SIG-M5 (cell line): ENCODE measurements around the gene ARHGEF19.
"Not testable (repeated sequence)": the region's sequence is repeated elsewhere in the genome, so short reads cannot be mapped to it uniquely, and the experiment has no call there.

ENCODE experiments used
- DNase-seq: peaks from one replicate; lab custom pipeline; 2025; lab: John Stamatoyannopoulos, UW

ARHGEF19 gene

DNA sequence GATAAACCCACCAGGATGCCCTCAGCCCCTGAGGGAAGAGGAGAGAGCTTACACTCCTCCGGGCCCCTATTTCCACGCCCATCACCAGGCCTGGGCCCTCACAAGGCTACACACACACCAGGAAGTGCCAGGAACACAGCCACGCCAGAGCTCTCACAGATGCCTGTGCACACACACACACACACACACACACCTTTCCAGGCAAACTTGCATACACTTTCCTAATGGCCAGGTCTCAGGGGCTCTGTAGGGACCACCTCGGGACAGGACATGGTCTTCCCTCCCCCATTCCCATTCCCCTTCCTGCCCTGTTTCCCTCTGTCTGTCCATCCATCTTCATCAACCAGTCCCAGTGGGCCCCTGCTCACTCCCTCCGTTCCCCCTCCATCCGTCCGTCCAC is 46.9 kb downstream of the ARHGEF19 start:
- DNase-seq = no peak

DNA sequence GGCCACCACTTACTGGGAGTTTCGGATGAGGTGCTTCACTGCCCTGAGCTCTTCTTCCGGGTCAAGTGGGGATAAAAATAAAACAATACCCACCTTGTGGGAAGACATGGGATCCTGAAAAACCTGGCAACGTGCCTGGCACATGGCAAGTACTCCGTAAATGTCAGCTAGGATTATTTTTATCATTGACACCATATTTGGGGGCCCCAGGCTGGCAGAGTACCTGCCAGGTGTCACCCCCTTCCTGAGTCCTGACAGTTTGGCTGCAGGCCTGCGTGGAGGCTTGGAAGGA is 47.4 kb downstream of the ARHGEF19 start:
- no peak for DNase-seq

DNA sequence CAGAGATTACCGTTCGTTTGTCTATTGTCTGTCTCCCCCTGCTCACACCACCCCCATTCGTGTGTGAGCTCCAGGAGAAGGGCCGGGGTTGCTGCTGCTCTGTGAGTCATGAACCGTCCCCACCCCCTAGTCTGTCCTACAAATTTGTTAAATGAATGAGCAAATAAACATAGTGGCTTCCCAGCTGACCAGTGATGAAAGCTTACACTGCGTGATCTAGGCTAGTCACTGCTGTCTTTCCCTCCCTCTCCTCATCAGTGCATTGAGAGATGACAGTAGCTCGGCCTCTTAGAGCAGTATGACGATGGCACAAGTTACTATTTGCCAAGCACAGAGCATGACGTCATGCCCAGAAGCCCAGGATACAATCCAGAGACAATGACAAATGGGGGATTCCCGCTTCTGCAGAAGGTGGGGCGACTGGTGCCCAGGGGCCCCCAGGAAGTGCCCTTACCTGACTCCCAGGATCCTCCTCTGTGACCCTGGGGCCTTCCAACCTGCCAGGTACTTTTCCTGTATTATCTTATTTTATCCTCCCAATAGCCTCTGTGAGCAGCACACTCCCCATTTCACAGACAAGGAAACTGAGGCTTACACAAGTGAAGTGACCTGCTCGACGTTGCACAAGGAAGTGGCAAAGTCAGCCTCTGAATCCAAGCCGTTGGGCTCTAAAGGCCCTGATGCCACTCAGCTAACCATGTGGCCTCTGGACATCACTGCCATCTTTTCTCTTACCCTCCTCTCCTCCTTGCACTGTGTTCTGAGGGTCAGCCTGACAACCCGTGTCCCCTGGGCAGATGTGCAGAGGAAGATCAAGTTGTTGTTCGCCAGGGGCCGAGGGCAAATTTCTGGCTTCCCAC is 48.0 kb downstream of the ARHGEF19 start:
- DNase-seq = no peak

DNA sequence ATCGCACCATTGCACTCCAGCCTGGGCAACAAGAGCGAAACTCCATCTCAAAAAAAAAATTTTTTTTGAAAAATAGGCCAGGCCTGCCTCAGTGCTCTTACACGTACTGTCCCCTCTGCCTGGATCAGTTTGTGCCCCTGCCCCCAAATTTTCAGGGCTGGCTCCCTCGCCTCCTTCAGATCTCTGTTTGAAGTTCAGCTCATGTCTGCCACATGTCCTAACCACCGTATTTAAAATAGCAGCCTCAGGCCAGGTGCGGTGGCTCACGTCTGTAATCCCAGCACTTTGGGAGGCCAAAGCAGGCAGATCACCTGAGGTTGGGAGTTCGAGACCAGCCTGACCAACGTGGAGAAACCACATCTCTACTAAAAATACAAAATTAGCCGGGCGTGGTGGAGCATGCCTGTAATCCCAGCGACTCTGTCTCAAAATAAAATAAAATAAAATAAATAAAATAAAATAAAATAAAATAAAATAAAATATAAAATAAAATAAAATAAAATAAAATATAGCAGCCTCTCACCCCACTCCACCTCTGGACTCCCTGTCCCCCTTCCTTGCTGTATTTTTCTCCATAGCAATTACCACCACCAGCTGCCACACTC is 48.7 kb downstream of the ARHGEF19 start:
- DNase-seq = not testable (repeated sequence)

DNA sequence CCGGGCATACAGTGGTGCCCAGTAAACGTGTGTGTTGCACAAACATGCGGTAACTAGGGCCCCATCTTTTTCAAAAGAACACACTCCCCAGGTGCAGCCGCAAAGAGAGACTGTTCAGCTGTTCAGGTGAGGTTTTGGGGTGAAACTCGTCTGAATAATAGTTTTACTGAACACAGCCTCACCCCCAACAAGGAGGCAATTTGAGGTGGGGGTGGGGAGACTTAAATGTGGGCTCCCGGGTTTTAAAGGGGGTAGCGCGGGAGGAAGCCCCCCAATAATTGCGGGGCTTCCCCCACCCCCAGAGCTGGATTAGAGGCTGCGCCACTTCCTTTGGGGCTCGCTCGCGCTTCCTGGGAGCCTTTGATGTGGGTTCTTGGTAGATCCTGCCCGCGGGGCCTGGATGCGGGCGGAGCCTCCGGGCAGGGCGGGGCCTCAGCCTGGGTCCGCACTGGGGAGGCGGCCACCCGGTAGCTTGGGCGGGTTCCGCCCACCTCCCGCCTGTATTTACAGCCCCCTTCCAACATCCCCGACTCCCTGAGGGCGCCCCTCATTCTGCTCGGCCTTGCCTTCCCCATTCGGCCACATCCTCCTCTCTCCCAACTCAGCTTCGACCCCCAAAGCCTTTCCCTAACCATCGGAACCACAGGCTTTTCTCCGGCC is 50.2 kb downstream of the ARHGEF19 start:
- DNase-seq = no peak

DNA sequence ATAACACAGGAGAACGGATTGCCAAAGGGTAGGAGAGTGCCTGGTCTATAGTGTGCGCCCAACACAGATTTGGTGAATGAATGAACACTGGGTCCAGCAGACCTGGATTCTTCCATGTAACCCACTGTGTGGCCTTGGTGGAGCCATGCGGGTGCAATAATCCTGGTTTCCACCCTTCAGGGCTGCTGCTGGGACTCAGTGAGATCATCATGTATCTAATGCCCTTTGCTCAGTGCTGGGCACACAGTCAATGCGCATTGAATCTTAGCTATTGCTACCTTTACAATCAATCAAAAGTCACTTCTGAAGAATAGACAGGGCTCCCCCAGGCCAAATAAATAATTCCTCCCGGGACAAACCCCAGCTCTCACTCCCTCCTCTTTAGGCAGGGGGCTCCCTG is 50.7 kb downstream of the ARHGEF19 start:
- no peak for DNase-seq

- DNase-seq = no peak
These were observed 53.2 kb downstream of the ARHGEF19 start for GRCh38 chr1:16158993-16159831.

GRCh38 chr1:16158025-16158424 is 54.4 kb downstream of the ARHGEF19 start:
- DNase-seq = no peak

DNA sequence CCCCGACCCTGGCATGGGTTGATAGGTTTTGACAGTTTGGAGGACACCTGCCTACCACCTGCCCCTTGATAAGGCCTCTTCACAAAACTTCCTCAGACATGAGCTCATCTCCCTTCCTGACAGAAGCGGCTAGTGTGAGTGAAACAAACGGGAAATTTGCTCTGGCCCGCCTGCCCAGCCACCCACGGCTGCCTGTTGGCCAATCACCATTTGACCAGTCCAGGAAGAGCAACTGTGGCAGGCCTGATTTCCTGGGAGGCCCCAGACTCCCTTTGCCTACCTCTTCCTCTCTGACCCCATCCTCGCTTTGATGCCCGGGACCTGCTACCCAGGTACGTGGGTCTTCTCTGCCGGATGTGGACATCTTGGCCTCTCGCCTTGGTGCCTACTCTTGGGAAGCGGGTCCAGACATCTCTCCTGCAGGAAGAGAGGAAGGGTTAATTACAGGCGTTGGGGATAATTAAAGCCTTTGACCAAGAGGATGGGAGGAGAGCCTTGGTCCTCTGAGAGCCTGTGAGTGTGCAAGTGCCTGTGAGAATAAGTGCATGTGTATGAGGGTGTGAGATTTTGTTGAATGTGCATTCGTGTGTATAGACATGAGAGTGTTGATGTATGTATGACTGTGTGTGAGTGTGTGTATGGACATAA is 55.5 kb downstream of the ARHGEF19 start:
- no peak for DNase-seq

DNA sequence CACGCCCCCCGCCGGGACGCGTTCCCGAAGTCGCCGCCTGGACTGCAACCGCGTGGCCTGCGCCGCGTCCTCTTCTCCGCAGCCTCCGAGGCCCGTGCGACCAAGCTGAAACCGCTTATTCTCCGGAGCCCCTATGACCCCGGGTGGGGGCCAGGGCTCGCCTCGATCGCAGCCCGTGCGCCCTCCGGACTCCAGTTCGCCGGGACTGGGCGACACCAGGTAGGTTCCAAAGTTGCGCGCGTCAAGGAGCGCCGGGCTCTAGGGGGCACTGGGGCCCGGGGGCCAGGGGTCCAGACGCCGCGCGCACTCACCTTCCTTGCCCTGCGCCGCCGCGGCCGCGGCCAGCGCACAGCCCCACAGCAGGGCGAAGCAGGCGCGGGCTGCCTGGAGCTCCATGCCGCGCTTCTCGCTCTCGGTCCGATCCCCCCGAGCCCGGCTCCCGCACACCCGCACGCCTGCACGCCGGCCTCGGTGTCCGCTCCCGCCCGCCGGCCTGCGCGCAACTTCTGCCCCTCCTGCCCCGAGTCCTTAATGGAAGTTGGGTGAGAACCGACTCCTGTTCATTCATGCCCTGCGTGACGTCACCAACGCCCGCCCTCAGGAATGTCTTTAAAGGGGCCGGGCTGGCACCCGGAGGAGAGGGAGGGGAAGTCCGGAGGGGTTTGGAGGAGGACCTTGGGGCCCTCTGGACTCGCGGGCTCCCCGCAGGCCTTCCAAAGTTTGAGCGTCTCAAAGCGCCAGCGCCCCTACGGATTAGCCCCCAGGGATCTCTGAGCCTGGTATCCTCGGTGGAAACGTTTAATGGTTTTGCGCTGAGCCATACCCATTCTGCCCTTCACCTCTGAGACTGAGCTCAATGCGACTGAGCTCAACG is 56.7 kb downstream of the ARHGEF19 start, which contains the start of gene EPHA2:
Gene EPHA2 (minus strand): TSS at position 533 of the 874 bp plus-strand sequence. CDS start 137 bp downstream, at position 396.
- DNase-seq = no peak

DNA sequence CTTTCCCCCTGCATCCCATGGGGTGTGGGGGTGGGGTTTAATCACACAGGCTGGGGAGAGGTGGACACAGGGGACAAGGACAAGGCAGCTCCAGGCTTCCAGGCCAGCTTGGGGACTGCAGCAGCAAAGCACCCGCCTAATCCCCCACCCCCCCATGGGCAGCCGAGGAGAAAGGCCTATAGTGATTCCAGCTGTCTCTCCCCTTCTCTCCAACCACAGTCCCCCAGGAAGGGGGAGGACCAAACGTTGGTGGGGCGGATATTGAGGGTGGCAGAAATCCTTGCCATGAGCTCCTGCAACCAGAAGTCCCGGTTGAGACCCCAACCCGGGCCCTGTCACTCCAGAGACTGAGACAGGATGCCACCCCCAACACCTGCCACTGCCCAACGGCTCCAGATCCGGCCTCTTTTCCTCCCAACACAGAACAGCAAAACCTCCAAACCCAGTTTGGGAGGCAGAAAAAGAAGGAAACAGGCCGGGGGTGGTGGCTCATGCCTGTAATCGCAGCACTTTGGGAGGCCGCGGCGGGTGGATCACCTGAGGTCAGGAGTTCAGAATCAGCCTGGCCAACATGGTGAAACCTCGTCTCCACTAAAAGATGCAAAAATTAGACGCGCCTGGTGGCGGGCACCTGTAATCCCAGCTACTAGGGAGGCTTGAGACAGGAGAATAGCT is 58.3 kb downstream of the ARHGEF19 start:
- DNase-seq = no peak

DNA sequence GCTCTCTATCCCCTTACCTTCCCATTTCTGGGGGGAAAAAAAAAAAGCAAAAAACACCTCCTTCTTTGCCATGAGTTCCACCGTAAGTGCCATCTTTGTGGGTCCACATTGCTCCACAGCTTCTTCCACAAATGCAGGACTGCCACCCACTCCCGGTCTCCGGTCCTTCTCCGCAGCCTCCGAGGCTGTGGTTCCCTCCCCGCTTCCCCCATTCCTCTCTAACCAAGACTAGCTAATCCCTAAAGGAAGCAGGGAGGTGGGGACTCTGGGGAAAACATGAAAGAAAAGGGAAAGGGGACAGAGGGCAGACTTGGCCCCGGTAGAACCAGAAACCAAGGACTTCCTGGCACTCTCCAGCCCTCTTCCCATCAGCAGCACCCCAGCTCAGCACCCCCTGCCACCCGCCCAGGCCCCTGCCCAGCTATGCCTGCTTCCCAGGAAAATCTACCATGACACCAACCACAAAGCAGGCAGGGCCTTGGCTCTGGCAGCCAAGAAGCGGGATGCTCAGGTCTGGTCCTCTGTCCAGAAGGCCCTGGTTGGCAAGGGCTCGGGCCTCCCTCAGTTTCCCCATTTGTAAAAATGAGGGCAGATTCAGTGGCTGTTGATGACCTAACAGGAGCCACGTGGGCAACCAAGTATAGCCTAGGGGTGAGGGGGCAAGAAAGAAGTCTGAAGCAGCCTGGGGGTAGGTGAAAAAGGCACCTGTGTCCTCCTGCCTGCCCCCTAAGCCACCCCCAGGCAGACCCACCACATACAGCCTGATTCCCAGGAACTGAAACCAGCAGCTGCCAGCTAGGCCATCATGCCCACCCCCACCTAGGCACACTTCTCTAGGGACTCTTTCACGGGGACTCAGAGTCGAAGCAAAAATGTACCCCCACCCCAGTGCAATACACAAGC is 59.1 kb downstream of the ARHGEF19 start:
- no peak for DNase-seq

- no peak for DNase-seq
These were observed 59.9 kb downstream of the ARHGEF19 start for GRCh38 chr1:16152481-16153087.

GRCh38 chr1:16151995-16152384 is 60.5 kb downstream of the ARHGEF19 start:
- DNase-seq = no peak

DNA sequence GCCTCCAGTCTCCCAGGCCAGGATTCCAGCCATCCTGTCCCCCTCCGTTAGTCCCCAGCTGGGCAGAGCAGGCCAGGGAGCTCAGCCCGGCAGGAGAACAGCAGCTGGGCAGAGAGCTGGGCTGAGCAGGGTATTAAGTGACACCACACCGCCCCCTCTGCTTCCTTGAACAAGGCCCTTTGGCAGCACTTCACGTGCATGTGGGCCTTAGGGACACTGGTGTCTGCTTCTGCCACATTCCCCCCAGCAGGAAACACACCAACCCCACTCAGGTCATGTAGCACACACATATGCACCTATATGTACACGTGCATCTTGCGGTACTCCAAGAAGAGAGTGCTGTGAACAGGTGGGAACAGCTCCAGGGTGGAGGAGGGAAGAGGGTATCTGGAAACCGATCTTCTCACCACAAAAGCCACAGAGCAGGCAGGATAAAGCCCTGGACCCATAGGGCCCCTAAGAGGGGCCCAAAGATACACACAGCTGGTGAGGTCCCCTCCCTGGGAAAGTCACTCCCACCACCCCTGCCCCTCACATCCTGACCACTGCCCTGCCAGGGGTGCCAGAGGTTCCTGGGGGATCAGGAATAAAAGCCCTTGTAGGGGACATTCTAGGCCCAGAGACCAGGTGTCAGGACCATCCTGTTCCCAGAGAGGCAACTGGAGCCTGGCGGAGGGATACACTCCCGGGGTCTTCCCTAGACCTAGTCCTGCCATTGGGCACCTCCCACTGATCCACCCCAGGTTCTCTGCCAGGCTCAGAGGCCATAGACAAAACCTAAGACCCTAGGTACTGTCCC is 61.1 kb downstream of the ARHGEF19 start:
- no peak for DNase-seq

GRCh38 chr1:16150508-16150907 is 61.9 kb downstream of the ARHGEF19 start:
- no peak for DNase-seq

DNA sequence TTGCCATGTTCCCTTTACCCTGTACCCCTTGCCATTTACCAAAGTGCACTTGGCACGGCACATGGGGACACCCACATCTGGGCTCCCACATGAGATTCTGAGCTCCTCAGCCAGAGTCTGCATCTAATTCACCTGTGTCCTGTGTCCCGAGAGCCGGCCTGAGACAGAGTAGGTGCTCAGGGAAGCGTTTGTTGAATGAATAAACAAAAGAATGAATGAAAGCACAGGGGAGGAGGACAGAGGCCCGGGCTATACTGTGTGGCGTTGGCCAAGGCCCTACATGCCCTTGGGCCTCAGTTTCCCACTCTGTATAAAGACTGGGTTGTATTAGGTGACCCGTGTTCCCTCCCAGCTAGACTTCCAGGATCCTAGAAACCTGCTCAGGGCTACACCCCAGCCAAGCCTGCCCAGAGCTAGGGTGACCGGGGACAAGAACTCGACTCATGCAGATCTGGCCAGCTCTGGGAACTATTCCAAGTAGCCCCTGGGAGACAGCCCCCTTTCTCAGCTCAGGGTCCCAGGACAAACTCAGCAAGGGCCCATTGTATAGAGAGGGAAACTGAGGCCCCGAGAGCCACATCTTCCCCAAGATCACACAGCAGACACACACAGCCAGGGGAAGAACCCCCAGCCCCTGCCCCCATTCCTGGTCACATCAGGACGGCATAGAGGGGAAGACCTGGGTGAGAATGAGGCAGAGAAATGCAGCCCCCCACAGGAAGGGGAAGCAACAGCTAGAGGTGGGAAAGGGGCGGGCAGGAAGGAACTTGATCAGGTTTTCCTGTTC is 62.6 kb downstream of the ARHGEF19 start:
- DNase-seq = no peak
